ENCODE data around the gene CLNK. TPM values are rescaled to one million over a fixed set of nuclear protein-coding genes. Genes with fewer than 3 reads are reported as not detected.
A peak's percentile ranks its signal among the peaks of the same experiment; 100 is the strongest.

CLNK gene
- total and polyA plus RNA-seq, 10 donors = 0.39 to 2.8 (median 1.3) TPM

DNA sequence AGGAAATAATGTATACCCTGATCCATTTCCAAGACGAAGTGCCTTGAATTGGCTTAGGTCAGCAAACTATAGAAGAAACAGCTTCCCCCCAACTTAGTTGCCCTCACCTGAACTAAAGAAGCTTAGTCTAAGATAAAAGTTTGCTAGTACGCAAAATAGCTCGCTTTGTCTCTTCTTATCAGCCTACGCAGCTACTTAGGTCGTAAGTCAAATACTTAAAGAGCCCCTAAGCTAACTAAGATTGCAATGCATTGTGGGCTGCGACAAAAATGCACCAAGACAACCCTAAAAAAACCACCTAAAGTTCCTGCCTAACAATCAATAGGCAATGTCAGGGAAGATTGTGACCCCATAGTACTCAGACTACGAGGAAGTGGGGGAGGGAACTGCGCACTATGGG is 12.8 kb downstream of the CLNK start:
- TF ChIP-seq, protein P1, sequence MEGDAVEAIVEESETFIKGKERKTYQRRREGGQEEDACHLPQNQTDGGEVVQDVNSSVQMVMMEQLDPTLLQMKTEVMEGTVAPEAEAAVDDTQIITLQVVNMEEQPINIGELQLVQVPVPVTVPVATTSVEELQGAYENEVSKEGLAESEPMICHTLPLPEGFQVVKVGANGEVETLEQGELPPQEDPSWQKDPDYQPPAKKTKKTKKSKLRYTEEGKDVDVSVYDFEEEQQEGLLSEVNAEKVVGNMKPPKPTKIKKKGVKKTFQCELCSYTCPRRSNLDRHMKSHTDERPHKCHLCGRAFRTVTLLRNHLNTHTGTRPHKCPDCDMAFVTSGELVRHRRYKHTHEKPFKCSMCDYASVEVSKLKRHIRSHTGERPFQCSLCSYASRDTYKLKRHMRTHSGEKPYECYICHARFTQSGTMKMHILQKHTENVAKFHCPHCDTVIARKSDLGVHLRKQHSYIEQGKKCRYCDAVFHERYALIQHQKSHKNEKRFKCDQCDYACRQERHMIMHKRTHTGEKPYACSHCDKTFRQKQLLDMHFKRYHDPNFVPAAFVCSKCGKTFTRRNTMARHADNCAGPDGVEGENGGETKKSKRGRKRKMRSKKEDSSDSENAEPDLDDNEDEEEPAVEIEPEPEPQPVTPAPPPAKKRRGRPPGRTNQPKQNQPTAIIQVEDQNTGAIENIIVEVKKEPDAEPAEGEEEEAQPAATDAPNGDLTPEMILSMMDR (IDR thresholded peaks at IDR 0.05 in 8 of 11, conservative IDR thresholded peaks at IDR 0.05 in 3 of 11) = no peak
- TF ChIP-seq POLR2A (IDR thresholded peaks at IDR 0.05) = no peak

DNA sequence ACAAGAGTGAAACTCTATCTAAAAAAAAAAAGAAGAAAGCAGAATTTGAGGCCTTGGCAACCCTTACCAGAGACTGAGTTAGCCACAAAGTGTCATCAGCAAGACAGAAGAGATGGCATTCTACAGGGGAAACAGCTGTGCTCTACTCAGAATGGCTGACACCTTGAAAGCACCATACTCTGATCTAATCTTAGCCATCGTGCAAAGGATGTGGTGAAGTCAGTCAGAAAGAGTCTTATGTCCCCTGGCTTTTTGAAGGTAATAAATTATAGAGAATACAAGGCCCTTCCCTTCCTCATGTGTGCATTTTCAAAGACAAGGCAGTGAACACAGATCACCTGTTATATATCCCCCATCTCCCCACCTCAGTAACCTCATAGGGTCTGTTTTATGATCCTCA is 13.2 kb downstream of the CLNK start:
- 7 to 26% (median 14%) methylated on average over 1 of the region's 1 CpG for WGBS, 5 donors
- intact Hi-C loops (cut with DNase I; ENCODE audit: low total_unique reads) = no loop called here
- no peak for DNase-seq
- TF ChIP-seq, protein P1 (IDR thresholded peaks at IDR 0.05 in 8 of 11, conservative IDR thresholded peaks at IDR 0.05 in 3 of 11) = no peak
- TF ChIP-seq POLR2AphosphoS5 (IDR thresholded peaks at IDR 0.05) (no peak), POLR2A (IDR thresholded peaks at IDR 0.05) (no peak)
- Histone ChIP-seq H3K36me3 (no peaks in the 10 kb centered on the region), H3K4me1 (peaks cover 0 to 23% (median 0%) of the 10 kb centered on the region in 6 donors), H3K27ac (peak overlapping the region in 5 of 8 donors; percentile 8 to 55 (median 35)), H3K9me3 (peaks cover 0 to 3% (median 0%) of the 10 kb centered on the region in 8 donors), H3K27me3 (replicated peaks in 1 of 7) (no peaks in the 10 kb centered on the region), H3K4me3 (no peak overlapping the region)

More for the DNA sequence above, 12.8 kb downstream of the CLNK start:
- WGBS, 5 donors = 57 to 74% (median 63%) methylated on average over 8 of the region's 8 CpGs
- intact Hi-C loops (cut with DNase I; ENCODE audit: low total_unique reads) = no loop called here
- Histone ChIP-seq H3K4me1 (peaks cover 0 to 23% (median 0%) of the 10 kb centered on the region in 6 donors), H3K36me3 (no peaks in the 10 kb centered on the region), H3K27ac (peak overlapping the region in 5 of 8 donors; percentile 8 to 55 (median 35)), H3K27me3 (replicated peaks in 1 of 7) (no peaks in the 10 kb centered on the region), H3K4me3 (no peak overlapping the region), H3K9me3 (peaks cover 0 to 6% (median 0%) of the 10 kb centered on the region in 8 donors)
- no peak for DNase-seq

DNA sequence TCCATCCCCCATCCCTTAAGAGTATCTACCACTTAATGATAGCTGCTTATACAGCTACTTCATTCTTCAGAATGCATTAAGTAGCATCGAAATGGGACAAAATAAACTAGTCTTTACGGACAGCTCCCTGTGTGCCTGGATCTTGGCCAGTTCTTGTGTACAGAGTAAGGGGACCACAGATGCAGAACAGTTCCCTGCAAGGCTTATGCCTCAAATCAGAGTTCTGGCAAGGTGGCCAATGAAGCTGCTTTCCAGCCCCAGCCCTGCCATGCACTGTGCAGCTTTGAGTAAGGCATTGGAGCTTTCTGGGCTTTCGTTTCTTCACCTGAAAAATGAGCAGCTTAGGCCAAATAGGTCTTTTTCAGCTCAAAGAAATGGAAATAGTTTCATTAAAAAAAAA is 14.2 kb downstream of the CLNK start:
- H3K36me3 ChIP-seq = no peaks in the 10 kb centered on the region
- no peak overlapping the region for H3K4me3 ChIP-seq
- no peak for DNase-seq
- peaks cover 0 to 3% (median 0%) of the 10 kb centered on the region in 8 donors for H3K9me3 ChIP-seq
- H3K4me1 ChIP-seq = peaks cover 0 to 23% (median 0%) of the 10 kb centered on the region in 6 donors
- TF ChIP-seq, protein P1 (IDR thresholded peaks at IDR 0.05 in 8 of 11, conservative IDR thresholded peaks at IDR 0.05 in 3 of 11) = no peak
- TF ChIP-seq POLR2A (IDR thresholded peaks at IDR 0.05) (no peak), POLR2AphosphoS5 (IDR thresholded peaks at IDR 0.05) (no peak)
- 69 to 88% (median 81%) methylated on average over 3 of the region's 3 CpGs for WGBS, 5 donors
- intact Hi-C loops (cut with DNase I; ENCODE audit: low total_unique reads) = no loop called here
- no peaks in the 10 kb centered on the region for H3K27me3 ChIP-seq (replicated peaks in 1 of 7)
- H3K27ac ChIP-seq = no peak overlapping the region

DNA sequence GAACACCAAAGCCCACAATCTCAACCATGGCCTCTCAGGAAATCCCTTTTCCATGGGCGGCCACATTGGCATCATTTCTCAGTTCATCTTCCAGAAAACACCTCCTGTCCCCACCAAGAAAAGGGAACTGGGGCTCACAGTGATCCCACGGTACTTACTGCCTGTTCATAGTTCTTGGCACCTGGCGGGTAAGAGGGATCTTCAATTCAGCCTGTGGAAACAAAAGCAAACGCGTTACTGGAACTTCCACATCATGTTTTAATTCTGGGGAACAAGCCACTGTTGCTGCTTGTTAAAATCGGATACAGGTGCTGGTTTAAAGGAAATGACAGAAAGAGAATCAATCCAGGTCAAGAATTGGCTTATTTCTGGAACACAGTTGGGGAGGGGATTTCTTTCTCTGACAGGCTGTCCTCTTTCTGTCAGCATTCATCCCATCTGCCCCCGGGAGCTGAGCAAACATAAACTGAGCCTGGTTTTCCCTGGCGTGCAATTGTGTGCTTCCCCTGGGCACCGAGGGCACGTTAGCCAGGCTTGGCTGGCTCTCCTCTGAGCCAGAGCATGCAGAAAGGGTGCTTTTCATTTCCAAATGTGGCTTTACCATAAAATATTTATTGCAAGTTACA is 16.8 kb downstream of the CLNK start:
- TF ChIP-seq, protein P1 (IDR thresholded peaks at IDR 0.05 in 8 of 11, conservative IDR thresholded peaks at IDR 0.05 in 3 of 11) = no peak
- TF ChIP-seq POLR2A (IDR thresholded peaks at IDR 0.05) (no peak), POLR2AphosphoS5 (IDR thresholded peaks at IDR 0.05) (no peak)
- H3K27ac ChIP-seq = no peak overlapping the region
- WGBS, 5 donors = 59 to 80% (median 75%) methylated on average over 10 of the region's 10 CpGs

More for the DNA sequence above, 16.8 kb downstream of the CLNK start:
- Histone ChIP-seq H3K36me3 (no peaks in the 10 kb centered on the region), H3K27me3 (replicated peaks in 1 of 7) (no peaks in the 10 kb centered on the region), H3K9me3 (no peaks in the 10 kb centered on the region), H3K4me1 (peaks cover 0 to 16% (median 0%) of the 10 kb centered on the region in 6 donors), H3K4me3 (no peak overlapping the region)
- no peak for DNase-seq
- intact Hi-C loops (cut with DNase I; ENCODE audit: low total_unique reads) = no loop called here
